ENCODE results near the gene AGBL1. TPM values are rescaled to one million over a fixed set of nuclear protein-coding genes. Genes with fewer than 3 reads are reported as not detected.

Gene AGBL1
- total and polyA plus RNA-seq, 2 experiments from 2014 or later, result 0.03 TPM; not detected in 1

DNA sequence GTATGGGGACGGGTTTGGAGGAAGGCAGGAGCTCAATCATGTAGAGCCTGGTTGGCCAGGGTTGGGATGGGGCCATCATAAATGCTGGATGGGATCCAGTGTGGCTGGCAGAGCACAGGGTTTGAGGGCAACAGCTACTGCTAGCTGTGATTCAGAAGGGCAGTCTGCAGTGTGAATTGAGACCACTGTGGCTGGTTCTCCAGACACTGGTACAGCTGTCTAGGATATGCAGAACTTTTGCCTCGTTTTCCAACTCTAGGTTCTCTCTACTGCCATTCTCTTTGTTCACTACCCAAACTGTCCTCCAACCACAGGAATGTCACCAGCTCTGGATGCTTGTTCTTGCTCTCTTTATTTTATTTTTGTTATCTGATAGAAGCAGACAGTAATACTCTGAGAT is 543.6 kb downstream of the AGBL1 start:
- Histone ChIP-seq H3F3A (replicated peaks; ENCODE audit: low read depth) (no peaks in the 10 kb centered on the region), H3K27me3 (ENCODE audit: insufficient read depth) (no peaks in the 10 kb centered on the region), H3K36me3 (ENCODE audit: insufficient read depth) (no peaks in the 10 kb centered on the region), H3K4me1 (ENCODE audit: insufficient read depth) (peaks cover 12% of the 10 kb centered on the region; the same call in 1 of the 2 replicates), H2AFZ (no peak overlapping the region), H3K4me3 (no peak overlapping the region), H3K9me2 (ENCODE audit: insufficient read depth) (peaks cover 3% of the 10 kb centered on the region; the same call in 1 of the 2 replicates), H4K20me1 (replicated peaks; ENCODE audit: insufficient read depth) (no peaks in the 10 kb centered on the region), H3K4me2 (no peak overlapping the region), H3K79me2 (replicated peaks; ENCODE audit: insufficient read depth) (no peaks in the 10 kb centered on the region), H3K27ac (ENCODE audit: low read depth) (no peak overlapping the region)
- Mint-ChIP-seq H3K27me3 (ENCODE audit: insufficient read depth, low read depth, poor library complexity) (peaks cover 2% of the 10 kb centered on the region), H3K27ac (no peak overlapping the region), H3K36me3 (ENCODE audit: low read depth) (no peaks in the 10 kb centered on the region), H3K4me1 (peaks cover 9% of the 10 kb centered on the region), H3K9me3 (no peaks in the 10 kb centered on the region; the same call in 2 of the 3 replicates), H3K4me3 (no peak overlapping the region)
- ATAC-seq, result no peak
- TF ChIP-seq EZH2phosphoT487 (IDR thresholded peaks at IDR 0.05; ENCODE audit: unreplicated experiment) (no peak), STAT1 (IDR thresholded peaks at IDR 0.05; ENCODE audit: unreplicated experiment) (no peak), EZH2 (IDR thresholded peaks at IDR 0.05; ENCODE audit: low read depth, unreplicated experiment) (no peak), CREB1 (CRISPR knock-in tag; IDR thresholded peaks at IDR 0.05; ENCODE audit: low read depth) (no peak)
- TF ChIP-seq, protein P1, sequence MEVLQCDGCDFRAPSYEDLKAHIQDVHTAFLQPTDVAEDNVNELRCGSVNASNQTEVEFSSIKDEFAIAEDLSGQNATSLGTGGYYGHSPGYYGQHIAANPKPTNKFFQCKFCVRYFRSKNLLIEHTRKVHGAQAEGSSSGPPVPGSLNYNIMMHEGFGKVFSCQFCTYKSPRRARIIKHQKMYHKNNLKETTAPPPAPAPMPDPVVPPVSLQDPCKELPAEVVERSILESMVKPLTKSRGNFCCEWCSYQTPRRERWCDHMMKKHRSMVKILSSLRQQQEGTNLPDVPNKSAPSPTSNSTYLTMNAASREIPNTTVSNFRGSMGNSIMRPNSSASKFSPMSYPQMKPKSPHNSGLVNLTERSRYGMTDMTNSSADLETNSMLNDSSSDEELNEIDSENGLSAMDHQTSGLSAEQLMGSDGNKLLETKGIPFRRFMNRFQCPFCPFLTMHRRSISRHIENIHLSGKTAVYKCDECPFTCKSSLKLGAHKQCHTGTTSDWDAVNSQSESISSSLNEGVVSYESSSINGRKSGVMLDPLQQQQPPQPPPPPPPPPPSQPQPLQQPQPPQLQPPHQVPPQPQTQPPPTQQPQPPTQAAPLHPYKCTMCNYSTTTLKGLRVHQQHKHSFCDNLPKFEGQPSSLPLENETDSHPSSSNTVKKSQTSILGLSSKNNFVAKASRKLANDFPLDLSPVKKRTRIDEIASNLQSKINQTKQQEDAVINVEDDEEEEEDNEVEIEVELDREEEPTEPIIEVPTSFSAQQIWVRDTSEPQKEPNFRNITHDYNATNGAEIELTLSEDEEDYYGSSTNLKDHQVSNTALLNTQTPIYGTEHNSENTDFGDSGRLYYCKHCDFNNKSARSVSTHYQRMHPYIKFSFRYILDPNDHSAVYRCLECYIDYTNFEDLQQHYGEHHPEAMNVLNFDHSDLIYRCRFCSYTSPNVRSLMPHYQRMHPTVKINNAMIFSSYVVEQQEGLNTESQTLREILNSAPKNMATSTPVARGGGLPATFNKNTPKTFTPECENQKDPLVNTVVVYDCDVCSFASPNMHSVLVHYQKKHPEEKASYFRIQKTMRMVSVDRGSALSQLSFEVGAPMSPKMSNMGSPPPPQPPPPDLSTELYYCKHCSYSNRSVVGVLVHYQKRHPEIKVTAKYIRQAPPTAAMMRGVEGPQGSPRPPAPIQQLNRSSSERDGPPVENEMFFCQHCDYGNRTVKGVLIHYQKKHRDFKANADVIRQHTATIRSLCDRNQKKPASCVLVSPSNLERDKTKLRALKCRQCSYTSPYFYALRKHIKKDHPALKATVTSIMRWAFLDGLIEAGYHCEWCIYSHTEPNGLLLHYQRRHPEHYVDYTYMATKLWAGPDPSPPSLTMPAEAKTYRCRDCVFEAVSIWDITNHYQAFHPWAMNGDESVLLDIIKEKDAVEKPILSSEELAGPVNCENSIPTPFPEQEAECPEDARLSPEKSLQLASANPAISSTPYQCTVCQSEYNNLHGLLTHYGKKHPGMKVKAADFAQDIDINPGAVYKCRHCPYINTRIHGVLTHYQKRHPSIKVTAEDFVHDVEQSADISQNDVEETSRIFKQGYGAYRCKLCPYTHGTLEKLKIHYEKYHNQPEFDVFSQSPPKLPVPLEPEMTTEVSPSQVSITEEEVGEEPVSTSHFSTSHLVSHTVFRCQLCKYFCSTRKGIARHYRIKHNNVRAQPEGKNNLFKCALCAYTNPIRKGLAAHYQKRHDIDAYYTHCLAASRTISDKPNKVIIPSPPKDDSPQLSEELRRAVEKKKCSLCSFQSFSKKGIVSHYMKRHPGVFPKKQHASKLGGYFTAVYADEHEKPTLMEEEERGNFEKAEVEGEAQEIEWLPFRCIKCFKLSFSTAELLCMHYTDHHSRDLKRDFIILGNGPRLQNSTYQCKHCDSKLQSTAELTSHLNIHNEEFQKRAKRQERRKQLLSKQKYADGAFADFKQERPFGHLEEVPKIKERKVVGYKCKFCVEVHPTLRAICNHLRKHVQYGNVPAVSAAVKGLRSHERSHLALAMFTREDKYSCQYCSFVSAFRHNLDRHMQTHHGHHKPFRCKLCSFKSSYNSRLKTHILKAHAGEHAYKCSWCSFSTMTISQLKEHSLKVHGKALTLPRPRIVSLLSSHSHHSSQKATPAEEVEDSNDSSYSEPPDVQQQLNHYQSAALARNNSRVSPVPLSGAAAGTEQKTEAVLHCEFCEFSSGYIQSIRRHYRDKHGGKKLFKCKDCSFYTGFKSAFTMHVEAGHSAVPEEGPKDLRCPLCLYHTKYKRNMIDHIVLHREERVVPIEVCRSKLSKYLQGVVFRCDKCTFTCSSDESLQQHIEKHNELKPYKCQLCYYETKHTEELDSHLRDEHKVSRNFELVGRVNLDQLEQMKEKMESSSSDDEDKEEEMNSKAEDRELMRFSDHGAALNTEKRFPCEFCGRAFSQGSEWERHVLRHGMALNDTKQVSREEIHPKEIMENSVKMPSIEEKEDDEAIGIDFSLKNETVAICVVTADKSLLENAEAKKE (CRISPR knock-in tag; IDR thresholded peaks at IDR 0.05), result no peak
- TF ChIP-seq, protein P2, sequence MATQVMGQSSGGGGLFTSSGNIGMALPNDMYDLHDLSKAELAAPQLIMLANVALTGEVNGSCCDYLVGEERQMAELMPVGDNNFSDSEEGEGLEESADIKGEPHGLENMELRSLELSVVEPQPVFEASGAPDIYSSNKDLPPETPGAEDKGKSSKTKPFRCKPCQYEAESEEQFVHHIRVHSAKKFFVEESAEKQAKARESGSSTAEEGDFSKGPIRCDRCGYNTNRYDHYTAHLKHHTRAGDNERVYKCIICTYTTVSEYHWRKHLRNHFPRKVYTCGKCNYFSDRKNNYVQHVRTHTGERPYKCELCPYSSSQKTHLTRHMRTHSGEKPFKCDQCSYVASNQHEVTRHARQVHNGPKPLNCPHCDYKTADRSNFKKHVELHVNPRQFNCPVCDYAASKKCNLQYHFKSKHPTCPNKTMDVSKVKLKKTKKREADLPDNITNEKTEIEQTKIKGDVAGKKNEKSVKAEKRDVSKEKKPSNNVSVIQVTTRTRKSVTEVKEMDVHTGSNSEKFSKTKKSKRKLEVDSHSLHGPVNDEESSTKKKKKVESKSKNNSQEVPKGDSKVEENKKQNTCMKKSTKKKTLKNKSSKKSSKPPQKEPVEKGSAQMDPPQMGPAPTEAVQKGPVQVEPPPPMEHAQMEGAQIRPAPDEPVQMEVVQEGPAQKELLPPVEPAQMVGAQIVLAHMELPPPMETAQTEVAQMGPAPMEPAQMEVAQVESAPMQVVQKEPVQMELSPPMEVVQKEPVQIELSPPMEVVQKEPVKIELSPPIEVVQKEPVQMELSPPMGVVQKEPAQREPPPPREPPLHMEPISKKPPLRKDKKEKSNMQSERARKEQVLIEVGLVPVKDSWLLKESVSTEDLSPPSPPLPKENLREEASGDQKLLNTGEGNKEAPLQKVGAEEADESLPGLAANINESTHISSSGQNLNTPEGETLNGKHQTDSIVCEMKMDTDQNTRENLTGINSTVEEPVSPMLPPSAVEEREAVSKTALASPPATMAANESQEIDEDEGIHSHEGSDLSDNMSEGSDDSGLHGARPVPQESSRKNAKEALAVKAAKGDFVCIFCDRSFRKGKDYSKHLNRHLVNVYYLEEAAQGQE (IDR thresholded peaks at IDR 0.05; ENCODE audit: unreplicated experiment), result no peak
- DNase-seq (ENCODE audit: low spot score), result no peak

All from GM23338 (cell line).